GM21390 (cell line): Measurements from ENCODE around the gene TNS3.

Experiments
- ATAC-seq: cut with Tn5 transposase; IDR thresholded peaks from one replicate; pipeline ENCODE4 v1.9.1; 2021; ENCODE audit not compliant: unreplicated experiment

The TNS3 gene

GRCh38 chr7:47490501-47491265 is 91.2 kb downstream of the TNS3 start:
- ATAC-seq: no peak

GRCh38 chr7:47489624-47490023 is 92.3 kb downstream of the TNS3 start:
- ATAC-seq: no peak

- ATAC-seq: no peak
Observed at GRCh38 chr7:47488969-47489342, 93.0 kb downstream of the TNS3 start.

GRCh38 chr7:47488201-47488968 is 93.5 kb downstream of the TNS3 start:
- no peak for ATAC-seq

- ATAC-seq: no peak
Observed at GRCh38 chr7:47485640-47486435, 96.1 kb downstream of the TNS3 start.

- ATAC-seq: no peak
Observed at GRCh38 chr7:47484923-47485639, 96.8 kb downstream of the TNS3 start.

- no peak for ATAC-seq
Observed at GRCh38 chr7:47484457-47484856, 97.5 kb downstream of the TNS3 start.

- no peak for ATAC-seq
Observed at GRCh38 chr7:47483604-47484273, 98.2 kb downstream of the TNS3 start.

GRCh38 chr7:47482013-47482875 is 99.7 kb downstream of the TNS3 start:
- ATAC-seq: no peak

GRCh38 chr7:47481541-47482012 is 100.3 kb downstream of the TNS3 start:
- ATAC-seq: no peak

GRCh38 chr7:47480576-47481538 is 101.1 kb downstream of the TNS3 start:
- ATAC-seq: peak; percentile 55

- no peak for ATAC-seq
Observed at GRCh38 chr7:47479821-47480575, 101.9 kb downstream of the TNS3 start.

- no peak for ATAC-seq
Observed at GRCh38 chr7:47478926-47479711, 102.8 kb downstream of the TNS3 start.

- no peak for ATAC-seq
Observed at GRCh38 chr7:47478017-47478344, 103.9 kb downstream of the TNS3 start.

GRCh38 chr7:47477191-47478016 is 104.5 kb downstream of the TNS3 start:
- ATAC-seq: no peak

GRCh38 chr7:47475880-47476227 is 106.1 kb downstream of the TNS3 start:
- ATAC-seq: no peak
